MM.1S (cell line): ENCODE data around the gene LRRC45.

Experiments
- DNase-seq: peaks from one replicate; pipeline ENCODE4 v3.0.0-alpha.2; 2015
- H2AFZ ChIP-seq: fragments of 300-600 bp; sonication (generic); 2 replicates; pipeline ENCODE4 v1.6.0; 2016; ENCODE audit warnings: antibody characterized with exemption, low read length
- H3F3A ChIP-seq: fragments of 300-600 bp; sonication (generic); 2 replicates; pipeline ENCODE4 v1.6.1; 2016; ENCODE audit warnings: mild to moderate bottlenecking, antibody characterized with exemption, low read length, moderate library complexity, mixed read lengths; ENCODE audit not compliant: insufficient read depth
- H3K27ac ChIP-seq: fragments of 300-600 bp; sonication (generic); 2 replicates; pipeline ENCODE4 v1.5.1; 2016; ENCODE audit warnings: mild to moderate bottlenecking, low read length
- H3K27me3 ChIP-seq: fragments of 300-600 bp; sonication (generic); replicated peaks from 2 replicates; pipeline ENCODE4 v1.6.0; 2016; ENCODE audit warnings: low read length; ENCODE audit not compliant: insufficient read depth
- H3K36me3 ChIP-seq: fragments of 300-600 bp; sonication (generic); replicated peaks from 2 replicates; pipeline ENCODE4 v1.6.1; 2016; ENCODE audit warnings: mild to moderate bottlenecking, low read length, mixed read lengths; ENCODE audit not compliant: insufficient read depth
- H3K4me1 ChIP-seq: fragments of 300-600 bp; sonication (generic); 2 replicates; pipeline ENCODE4 v1.6.1; 2016; ENCODE audit warnings: low read length, mixed read lengths
- H3K4me2 ChIP-seq: fragments of 300-600 bp; sonication (generic); 2 replicates; pipeline ENCODE4 v1.6.0; 2016; ENCODE audit warnings: low read depth, low read length
- H3K4me3 ChIP-seq: fragments of 300-600 bp; sonication (generic); 2 replicates; pipeline ENCODE4 v1.5.1; 2016; ENCODE audit warnings: low read length, mixed read lengths
- H3K79me2 ChIP-seq: fragments of 300-600 bp; sonication (generic); 2 replicates; pipeline ENCODE4 v1.6.1; 2016; ENCODE audit warnings: mixed run types, low read length, mixed read lengths
- H3K9ac ChIP-seq: fragments of 300-600 bp; sonication (generic); 2 replicates; pipeline ENCODE4 v1.6.1; 2016; ENCODE audit warnings: low read length, mixed read lengths
- H3K9me2 ChIP-seq: fragments of 300-600 bp; sonication (generic); replicated peaks from 2 replicates; pipeline ENCODE4 v1.6.1; 2016; ENCODE audit warnings: mild to moderate bottlenecking, low read length, mixed read lengths; ENCODE audit not compliant: insufficient read depth
- H3K9me3 ChIP-seq: fragments of 300-600 bp; sonication (generic); replicated peaks from 2 replicates; pipeline ENCODE4 v1.6.1; 2016; ENCODE audit warnings: mild to moderate bottlenecking, low read length, mixed read lengths; ENCODE audit not compliant: insufficient read depth
- H4K20me1 ChIP-seq: fragments of 300-600 bp; sonication (generic); 2 replicates; pipeline ENCODE4 v1.6.1; 2016; ENCODE audit warnings: mild to moderate bottlenecking, low read length, moderate library complexity, mixed read lengths; ENCODE audit not compliant: insufficient read depth
- CTCF ChIP-seq: fragments of 300-600 bp; sonication (generic); IDR thresholded peaks from 2 replicates; pipeline ENCODE4 v1.5.1; 2016; ENCODE audit warnings: antibody characterized with exemption, low read length, mixed read lengths
- EZH2 ChIP-seq: fragments of 300-600 bp; sonication (generic); optimal IDR thresholded peaks from 2 replicates; pipeline ENCODE3; 2017; ENCODE audit warnings: low read depth, mild to moderate bottlenecking, antibody characterized with exemption, low read length, mixed read lengths
- EZH2phosphoT487 ChIP-seq: fragments of 300-600 bp; sonication (generic); IDR thresholded peaks from 2 replicates; pipeline ENCODE4 v1.6.1; 2018; ENCODE audit warnings: antibody characterized with exemption, low read length

Gene LRRC45

GRCh38 chr17:82076785-82077591 lies 53.9 kb downstream of the LRRC45 start:
- no peak for DNase-seq
- Histone ChIP-seq H3K36me3 (peaks cover 6% of the 10 kb centered on the region; the same call in 1 of the 2 replicates), H4K20me1 (no peaks in the 10 kb centered on the region)

GRCh38 chr17:82077617-82078358 lies 54.7 kb downstream of the LRRC45 start:
- Histone ChIP-seq H3K27me3 (no peaks in the 10 kb centered on the region), H4K20me1 (no peaks in the 10 kb centered on the region)

More at GRCh38 chr17:82076785-82077591, 53.9 kb downstream of the LRRC45 start:
- TF ChIP-seq EZH2phosphoT487: no peak
- H3K9me2 ChIP-seq: no peaks in the 10 kb centered on the region
- H3K79me2 ChIP-seq: no peaks in the 10 kb centered on the region
- no peak overlapping the region for H2AFZ ChIP-seq
- no peak overlapping the region for H3K9ac ChIP-seq
- no peaks in the 10 kb centered on the region for H3K9me3 ChIP-seq
- H3K27ac ChIP-seq: no peak overlapping the region
- H3F3A ChIP-seq: peaks cover 3% of the 10 kb centered on the region; the same call in 1 of the 2 replicates
- no peaks in the 10 kb centered on the region for H3K4me1 ChIP-seq
- no peak overlapping the region for H3K4me2 ChIP-seq
- H3K27me3 ChIP-seq: no peaks in the 10 kb centered on the region
- H3K4me3 ChIP-seq: no peak overlapping the region

GRCh38 chr17:82078433-82078832 lies 55.3 kb downstream of the LRRC45 start:
- Histone ChIP-seq H3K4me1 (no peaks in the 10 kb centered on the region), H3K79me2 (no peaks in the 10 kb centered on the region), H3K9ac (no peak overlapping the region), H3K27me3 (no peaks in the 10 kb centered on the region), H3K4me2 (no peak overlapping the region), H3K36me3 (peaks cover 8% of the 10 kb centered on the region), H3K4me3 (no peak overlapping the region), H3K9me3 (no peaks in the 10 kb centered on the region), H3K9me2 (no peaks in the 10 kb centered on the region), H3K27ac (no peak overlapping the region), H4K20me1 (no peaks in the 10 kb centered on the region), H3F3A (peaks cover 3% of the 10 kb centered on the region; the same call in 1 of the 2 replicates), H2AFZ (no peak overlapping the region)
- TF ChIP-seq CTCF (no peak), EZH2phosphoT487 (no peak), EZH2 (no peak)
- DNase-seq: no peak

More at GRCh38 chr17:82077617-82078358, 54.7 kb downstream of the LRRC45 start:
- DNase-seq: no peak
- Histone ChIP-seq H3K9me3 (no peaks in the 10 kb centered on the region), H3K4me2 (no peak overlapping the region), H3K27ac (no peak overlapping the region), H3K9me2 (no peaks in the 10 kb centered on the region), H3K79me2 (no peaks in the 10 kb centered on the region), H3K36me3 (peaks cover 6% of the 10 kb centered on the region), H3K9ac (no peak overlapping the region), H2AFZ (no peak overlapping the region), H3F3A (peaks cover 3% of the 10 kb centered on the region; the same call in 1 of the 2 replicates), H3K4me1 (no peaks in the 10 kb centered on the region), H3K4me3 (no peak overlapping the region)
- TF ChIP-seq CTCF (no peak), EZH2phosphoT487 (no peak), EZH2 (no peak)
